ENCODE results near the gene PXDN.

DNA sequence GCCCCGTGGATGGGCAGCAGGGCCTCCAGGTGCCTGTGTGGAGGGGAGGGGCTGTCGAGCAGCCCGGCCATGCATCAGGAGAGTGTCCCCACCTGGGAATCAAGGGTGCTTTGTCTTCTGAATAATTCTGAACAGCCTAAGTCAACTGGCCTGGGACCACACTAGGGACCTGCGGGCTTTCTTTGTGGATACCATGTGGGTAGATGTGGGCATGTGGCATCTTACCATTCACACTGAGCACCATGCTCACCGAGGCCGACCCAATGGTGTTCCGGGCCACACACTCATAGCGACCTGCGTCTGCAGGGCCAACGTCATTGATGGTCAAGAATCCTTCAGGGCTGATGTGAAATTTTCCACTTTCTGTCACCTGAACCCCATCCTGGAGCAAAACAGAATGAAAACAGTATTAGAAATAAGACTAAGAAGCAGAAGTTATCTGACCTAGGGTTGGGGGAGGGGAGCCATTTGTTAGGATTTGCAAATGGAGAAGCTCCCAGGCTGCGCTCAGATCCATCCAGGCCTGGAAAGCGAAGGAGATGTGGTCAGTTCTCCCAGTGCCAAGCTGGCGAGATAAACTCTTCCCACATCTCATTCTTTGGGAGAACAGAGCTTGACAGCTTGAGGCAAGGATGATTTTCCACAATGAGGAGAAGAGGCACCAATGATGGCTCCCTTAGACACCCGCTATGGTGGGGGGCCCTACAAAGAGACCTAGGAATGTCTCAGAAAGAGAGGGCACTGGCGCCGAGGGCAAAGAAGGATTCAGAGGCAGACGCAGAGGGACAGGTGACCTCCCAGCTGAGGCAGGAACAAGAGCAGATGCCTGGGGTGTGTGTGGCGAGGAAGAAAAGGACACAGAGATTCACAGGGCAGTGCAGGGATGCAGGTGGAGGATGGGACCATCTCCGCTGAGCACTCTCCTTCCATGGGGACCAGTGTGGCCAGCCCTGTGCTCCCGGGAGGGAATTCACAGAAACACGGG is 83.4 kb downstream of the PXDN start:
- TF ChIP-seq POLR2A (IDR thresholded peaks at IDR 0.05; ENCODE audit: low read length) (no peak), GATA1 (IDR thresholded peaks at IDR 0.05; ENCODE audit: low read depth, low read length) (no peak)
